Large intestine (tissue), 3 donors: Measurements from ENCODE around the gene OSM. TPM values are rescaled to one million over a fixed set of nuclear protein-coding genes. Genes with fewer than 3 reads are reported as not detected.
A peak's percentile ranks its signal among the peaks of the same experiment; 100 is the strongest.

Experiments
- DNase-seq, 2 donors: peaks; one replicate each; pipeline versions ENCODE4 v3.0.0 to v3.0.0-alpha.2; 2013
- H3K27ac ChIP-seq: one replicate; pipeline ENCODE4 v1.5.1; 2013; ENCODE audit warnings: low read length
- H3K27me3 ChIP-seq: 2 replicates; pipeline ENCODE4 v1.6.1; 2013; ENCODE audit warnings: low read length; ENCODE audit not compliant: control insufficient read depth, insufficient read depth
- H3K36me3 ChIP-seq: 2 replicates; pipeline ENCODE4 v1.6.1; 2013; ENCODE audit warnings: low read length; ENCODE audit not compliant: control insufficient read depth, insufficient read depth
- H3K4me1 ChIP-seq: one replicate; pipeline ENCODE4 v1.6.1; 2013; ENCODE audit warnings: low read length; ENCODE audit not compliant: control insufficient read depth, insufficient read depth
- H3K4me3 ChIP-seq: one replicate; pipeline ENCODE4 v1.5.1; 2013; ENCODE audit warnings: low read length
- H3K9me3 ChIP-seq: one replicate; pipeline ENCODE4 v1.6.1; 2013; ENCODE audit warnings: mild to moderate bottlenecking, low read depth, low read length, moderate library complexity; ENCODE audit not compliant: control insufficient read depth
- WGBS: methylation state at CpG from one replicate; pipeline ENCODE4 v1.1.5; 2013; ENCODE audit warnings: low lambda C conversion rate; ENCODE audit not compliant: insufficient coverage; 5-methylcytosine and 5-hydroxymethylcytosine counted together
- polyA plus RNA-seq: library from polyadenylated mRNA; unstranded; fragments of 120-200 nt; gene quantifications from one replicate; pipeline ENCODE4 v1.2.1, GENCODE V29; 2013

The OSM gene
- polyA plus RNA-seq, 1 donor, result 0.52 TPM

DNA sequence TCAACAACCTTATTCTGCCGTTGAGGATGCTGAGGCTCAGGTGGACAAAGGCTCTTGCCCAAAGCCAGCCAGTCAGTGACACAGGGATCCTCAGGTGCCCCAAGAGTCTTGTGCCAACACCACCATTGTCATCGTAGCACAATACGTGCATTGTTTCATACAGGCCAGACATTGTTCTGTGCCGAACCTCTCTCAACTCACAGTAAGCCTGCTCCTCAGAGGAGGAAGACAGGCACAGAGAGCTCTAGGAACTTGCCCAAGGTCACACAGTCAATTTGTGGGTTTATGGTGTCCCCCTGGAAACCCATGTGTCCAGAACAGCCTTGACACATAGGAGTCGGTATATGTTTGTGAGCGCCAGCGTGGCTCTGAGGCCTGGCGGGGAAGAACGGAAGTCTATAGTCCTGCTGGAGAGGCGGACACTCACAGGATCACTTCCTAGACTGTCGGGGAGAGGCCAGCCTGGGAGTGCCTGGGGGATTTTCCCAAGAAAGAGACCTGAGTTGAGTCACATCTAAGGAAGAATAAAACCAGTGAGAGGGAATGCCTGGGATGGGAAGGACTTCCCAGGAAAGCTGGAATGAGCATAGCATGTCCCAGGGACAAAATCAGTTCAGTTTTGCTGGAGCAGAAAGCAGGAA, 40.3 kb downstream of the OSM start:
- DNase-seq, result no peak
- Histone ChIP-seq H3K27me3 (peaks cover 4% of the 10 kb centered on the region), H3K4me1 (no peaks in the 10 kb centered on the region), H3K4me3 (no peak overlapping the region), H3K36me3 (no peaks in the 10 kb centered on the region), H3K27ac (no peak overlapping the region), H3K9me3 (no peaks in the 10 kb centered on the region)
- WGBS, result no CpG with 5 or more reads among the region's 11 CpGs

DNA sequence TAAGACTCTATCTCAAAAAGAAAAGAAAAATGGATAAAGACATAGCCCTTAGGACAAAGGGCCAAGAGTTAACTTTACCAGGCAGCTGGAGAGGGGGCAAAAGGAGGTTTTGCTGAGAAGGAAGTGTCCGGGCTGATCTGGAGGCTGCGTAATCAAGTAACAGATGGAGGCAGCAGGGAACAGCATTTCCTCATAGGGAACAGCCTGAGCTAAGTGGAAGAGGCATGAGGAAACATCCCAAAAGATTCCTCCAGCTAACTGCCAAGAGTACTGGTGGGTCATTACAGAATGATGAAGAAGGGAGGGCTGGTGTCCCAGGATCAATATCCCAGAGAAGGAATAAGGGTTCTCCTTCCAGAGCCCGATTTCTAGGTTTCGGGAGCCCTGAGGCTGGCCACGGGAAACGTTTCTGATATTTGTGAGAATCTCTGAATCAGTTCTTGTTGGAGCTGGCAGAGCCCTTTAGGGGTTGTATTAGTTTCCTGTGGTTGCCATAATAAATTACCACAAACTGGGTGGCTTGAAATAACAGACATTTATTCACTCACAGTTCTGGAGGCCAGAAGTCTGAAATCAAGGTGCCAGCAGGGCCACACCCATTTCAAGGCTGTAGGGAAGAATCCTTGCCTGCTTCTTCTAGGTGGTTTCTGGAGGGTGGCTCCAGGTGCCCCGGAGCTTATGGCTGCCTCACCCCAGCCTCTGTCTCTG, 41.3 kb downstream of the OSM start:
- no CpG with 5 or more reads among the region's 7 CpGs for WGBS
- Histone ChIP-seq H3K9me3 (no peaks in the 10 kb centered on the region), H3K4me1 (no peaks in the 10 kb centered on the region), H3K27ac (no peak overlapping the region), H3K4me3 (no peak overlapping the region), H3K27me3 (peaks cover 4% of the 10 kb centered on the region), H3K36me3 (no peaks in the 10 kb centered on the region)
- DNase-seq, result no peak

DNA sequence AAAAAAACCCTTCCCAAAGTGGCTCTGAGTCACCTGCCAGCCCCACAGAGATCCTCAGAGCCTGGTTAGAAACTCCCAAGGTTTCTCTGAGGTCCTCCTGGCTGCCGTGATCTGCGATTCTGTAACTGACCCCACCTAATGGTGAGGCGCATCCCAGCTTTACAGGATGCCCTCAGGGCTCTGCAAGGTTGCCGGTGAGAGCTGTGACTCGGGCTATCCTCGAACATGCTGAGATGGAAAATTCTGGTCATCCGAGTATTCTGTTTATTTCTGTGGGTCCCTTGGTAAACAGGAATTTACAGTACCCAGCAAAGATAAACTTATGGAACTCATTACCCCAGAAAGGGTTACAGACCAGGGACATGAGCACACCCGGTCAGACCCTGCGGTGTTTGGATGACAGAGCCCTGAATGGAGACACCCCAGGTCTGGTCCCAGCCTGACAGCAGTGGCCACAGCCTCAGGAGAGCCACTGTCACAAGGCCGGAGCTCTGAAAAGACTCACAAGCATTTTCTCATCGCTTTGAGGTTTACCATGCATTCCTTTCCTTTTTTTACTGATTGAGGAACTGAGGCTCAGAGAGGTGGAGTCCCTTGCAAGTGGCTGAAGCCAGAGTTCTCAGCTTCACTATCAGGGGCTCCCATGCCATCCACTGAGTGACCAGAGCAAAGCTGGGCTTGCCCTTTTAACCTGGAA, 42.3 kb downstream of the OSM start:
- no peaks in the 10 kb centered on the region for H3K9me3 ChIP-seq
- WGBS, result no CpG with 5 or more reads among the region's 11 CpGs
- no peaks in the 10 kb centered on the region for H3K4me1 ChIP-seq
- no peak overlapping the region for H3K4me3 ChIP-seq
- no peak for DNase-seq
- peaks cover 4% of the 10 kb centered on the region for H3K27me3 ChIP-seq
- no peaks in the 10 kb centered on the region for H3K36me3 ChIP-seq
- no peak overlapping the region for H3K27ac ChIP-seq

DNA sequence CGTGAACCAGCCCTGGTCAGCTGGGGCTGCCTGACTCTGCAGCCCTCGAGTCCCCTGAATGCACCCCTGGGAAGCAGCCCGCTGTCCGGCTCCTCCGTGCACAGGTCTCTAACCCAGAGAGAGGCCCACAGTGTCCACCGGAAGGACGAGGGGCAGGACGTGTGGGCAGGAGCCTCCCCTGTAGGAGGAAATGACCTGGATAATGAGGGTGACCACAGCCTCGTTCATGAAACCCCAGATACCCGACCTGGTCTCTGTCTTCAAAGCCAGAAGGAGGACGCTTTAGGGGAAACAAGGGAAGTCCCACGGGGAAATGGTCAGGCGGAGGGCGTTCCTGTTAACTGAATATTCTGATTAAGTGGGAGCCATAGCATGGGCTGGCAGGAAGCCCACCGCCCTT, 43.3 kb downstream of the OSM start:
- H3K36me3 ChIP-seq, result no peaks in the 10 kb centered on the region
- H3K9me3 ChIP-seq, result no peaks in the 10 kb centered on the region
- no peak overlapping the region for H3K27ac ChIP-seq
- H3K4me3 ChIP-seq, result no peak overlapping the region
- DNase-seq, result no peak
- no CpG with 5 or more reads among the region's 15 CpGs for WGBS
- H3K27me3 ChIP-seq, result peaks cover 4% of the 10 kb centered on the region
- peaks cover 5% of the 10 kb centered on the region for H3K4me1 ChIP-seq

DNA sequence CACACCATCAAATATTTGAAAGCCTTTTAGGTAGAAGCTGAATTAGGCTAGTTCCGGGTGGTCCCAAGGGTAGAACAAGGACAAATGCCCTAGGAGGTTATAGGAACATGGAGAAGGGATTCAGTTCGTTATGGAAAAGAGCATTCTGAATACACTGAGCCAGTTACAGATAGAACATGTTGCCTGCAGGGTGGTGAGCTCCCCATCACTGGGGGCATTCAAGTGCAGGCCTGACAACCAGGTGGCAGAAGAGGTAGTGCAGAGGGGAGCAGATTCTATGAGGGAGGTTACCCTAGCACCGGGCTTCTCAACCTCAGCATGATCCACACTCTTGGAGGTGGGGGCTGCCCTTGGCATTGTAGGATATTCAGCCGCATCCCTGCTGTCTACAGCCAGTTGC, 44.3 kb downstream of the OSM start:
- H3K27ac ChIP-seq, result no peak overlapping the region
- DNase-seq, result no peak
- H3K9me3 ChIP-seq, result no peaks in the 10 kb centered on the region
- H3K36me3 ChIP-seq, result no peaks in the 10 kb centered on the region
- no peak overlapping the region for H3K4me3 ChIP-seq
- WGBS, result 100% methylated on average over 1 of the region's 4 CpGs
- peaks cover 4% of the 10 kb centered on the region for H3K27me3 ChIP-seq
- H3K4me1 ChIP-seq, result peaks cover 14% of the 10 kb centered on the region

DNA sequence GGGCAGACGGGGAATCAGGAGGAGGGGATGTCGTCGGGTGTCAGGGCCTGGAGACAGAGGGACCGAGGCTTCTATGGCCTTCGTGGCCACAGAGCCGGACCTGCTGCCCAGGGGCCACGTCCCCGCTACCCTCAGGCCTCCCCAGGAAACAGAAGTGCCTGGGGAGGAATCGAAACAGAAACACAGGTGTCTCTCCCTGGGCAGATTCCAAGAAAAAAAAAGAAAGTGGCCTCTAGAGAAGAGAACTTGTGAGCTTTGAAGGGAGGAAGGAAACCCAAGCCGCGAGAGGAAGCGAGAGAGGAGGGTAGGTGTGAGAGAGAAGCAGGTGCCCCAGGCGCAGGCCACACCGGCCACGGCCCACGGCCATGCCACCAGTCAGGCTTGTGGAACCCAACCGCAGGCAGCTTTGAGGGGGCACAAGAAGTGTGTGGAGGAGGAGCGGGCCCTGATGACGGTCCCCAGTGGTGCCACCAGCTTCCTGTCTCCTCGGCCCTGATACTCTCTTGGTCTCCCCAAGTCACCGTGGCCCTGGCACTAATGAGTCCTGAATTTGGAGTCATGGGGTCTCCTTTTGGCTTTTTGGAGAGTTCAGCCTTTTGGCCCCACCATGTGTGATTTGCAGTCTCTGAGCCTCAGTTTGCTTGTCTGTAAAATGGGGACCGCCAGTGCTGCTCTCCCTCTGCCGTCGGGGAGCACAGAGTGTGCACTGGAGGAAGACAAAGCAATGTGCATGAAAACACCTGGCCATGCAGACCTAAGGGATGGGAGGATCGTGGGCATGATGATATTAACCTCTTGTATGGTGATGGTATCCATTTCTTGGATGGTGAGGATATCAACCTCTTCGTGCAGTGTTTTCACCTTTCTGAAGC, 45.3 kb downstream of the OSM start:
- WGBS, result no CpG with 5 or more reads among the region's 26 CpGs
- H3K4me1 ChIP-seq, result peaks cover 20% of the 10 kb centered on the region
- H3K27ac ChIP-seq, result no peak overlapping the region
- no peak overlapping the region for H3K4me3 ChIP-seq
- H3K36me3 ChIP-seq, result no peaks in the 10 kb centered on the region
- DNase-seq, result no peak
- peaks cover 4% of the 10 kb centered on the region for H3K27me3 ChIP-seq
- H3K9me3 ChIP-seq, result no peaks in the 10 kb centered on the region

DNA sequence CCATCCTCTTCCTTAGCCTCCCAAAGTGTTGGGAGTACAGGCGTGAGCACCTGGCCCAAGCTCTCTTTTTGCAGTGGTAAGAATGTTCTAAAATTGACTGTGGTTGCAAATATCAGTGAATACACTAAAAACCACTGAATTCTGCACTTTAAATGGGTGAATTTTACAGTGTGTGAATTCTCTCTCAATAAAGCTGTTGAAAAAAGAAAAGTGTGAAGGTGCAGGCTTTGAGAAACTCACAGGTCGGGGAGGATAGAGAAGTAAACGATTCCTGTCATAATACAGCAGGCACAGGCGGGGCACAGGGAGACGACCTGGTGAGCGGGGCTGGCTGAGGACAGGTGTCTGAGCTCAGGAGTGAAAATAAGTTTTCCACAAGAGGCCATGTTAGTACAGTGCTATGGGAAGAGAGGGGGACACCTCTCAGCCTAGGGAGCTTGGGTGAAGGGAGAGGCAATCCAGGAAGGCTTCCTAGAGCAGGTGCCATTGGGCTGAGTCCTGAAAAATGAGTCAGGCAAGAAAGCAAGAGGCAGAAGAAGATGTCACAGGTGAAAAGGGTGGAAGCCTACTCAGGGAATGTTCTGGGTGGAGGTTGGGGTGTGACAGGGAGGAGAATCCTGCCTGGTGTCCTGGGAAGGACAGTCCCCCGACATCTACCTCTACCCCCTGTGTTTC, 46.2 kb downstream of the OSM start:
- Histone ChIP-seq H3K4me3 (no peak overlapping the region), H3K36me3 (no peaks in the 10 kb centered on the region), H3K4me1 (peaks cover 20% of the 10 kb centered on the region), H3K27ac (no peak overlapping the region), H3K9me3 (no peaks in the 10 kb centered on the region), H3K27me3 (peaks cover 4% of the 10 kb centered on the region)
- no CpG with 5 or more reads among the region's 7 CpGs for WGBS
- DNase-seq, result no peak

DNA sequence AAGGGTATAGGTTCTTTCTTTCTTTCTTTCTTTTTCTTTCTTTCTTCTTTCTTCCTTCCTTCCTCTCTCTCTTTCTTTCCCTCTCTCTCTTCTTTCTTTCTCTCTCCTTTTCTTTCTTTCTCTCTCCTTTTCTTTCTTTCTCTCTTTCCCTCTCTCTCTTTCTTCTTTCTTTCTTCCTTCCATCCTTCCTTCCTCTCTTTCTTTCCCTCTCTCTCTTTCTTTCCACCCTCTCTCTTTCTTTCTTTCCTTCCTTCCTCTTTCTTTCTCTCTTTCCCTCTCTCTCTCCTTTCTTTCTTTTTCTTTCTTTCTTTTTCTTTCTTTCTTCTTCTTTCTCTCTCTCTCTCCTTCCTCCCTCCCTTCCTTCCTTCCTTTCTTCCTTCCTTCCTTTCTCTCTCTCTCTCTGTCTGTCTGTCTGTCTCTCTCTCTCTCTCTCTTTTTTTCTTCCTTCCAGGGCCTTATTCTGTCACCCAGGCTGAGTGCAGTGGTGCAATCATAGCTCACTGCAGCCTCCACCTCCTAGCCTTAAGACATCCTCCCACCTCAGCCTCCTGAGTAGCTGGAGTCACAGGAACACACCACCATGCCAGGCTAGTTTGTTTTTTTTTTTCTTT, 46.9 kb downstream of the OSM start:
- Histone ChIP-seq H3K27me3 (no peaks in the 10 kb centered on the region), H3K36me3 (no peaks in the 10 kb centered on the region), H3K4me1 (peaks cover 20% of the 10 kb centered on the region), H3K9me3 (no peaks in the 10 kb centered on the region), H3K4me3 (no peak overlapping the region), H3K27ac (no peak overlapping the region)
- no peak for DNase-seq

DNA sequence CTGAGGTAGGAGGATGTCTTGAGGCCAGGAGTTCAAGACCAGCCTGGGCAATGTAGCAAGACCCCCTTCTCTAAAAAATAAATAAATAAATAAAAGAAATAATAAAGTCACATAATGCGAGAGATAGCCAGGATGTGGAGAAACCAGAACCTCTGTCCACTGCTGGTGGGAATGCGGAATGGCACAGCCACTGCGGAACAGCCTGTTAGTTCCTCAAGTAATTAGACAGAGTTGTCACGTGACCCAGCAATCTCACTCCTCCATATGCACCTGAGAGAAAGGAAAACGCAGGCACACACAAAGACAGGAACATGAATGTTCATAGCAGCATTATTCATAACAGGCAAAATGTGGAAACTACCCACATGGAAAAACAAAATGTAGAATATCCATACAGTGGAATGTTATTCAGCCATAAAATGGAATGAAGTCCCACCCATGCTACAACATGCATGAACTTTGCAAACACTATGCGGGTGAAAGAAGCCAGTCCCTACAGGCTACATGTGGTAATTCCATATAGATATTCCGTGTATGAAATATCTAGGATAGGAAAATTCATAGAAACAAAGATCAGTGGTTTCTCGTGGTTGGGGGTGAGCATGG, 47.5 kb downstream of the OSM start:
- no peaks in the 10 kb centered on the region for H3K36me3 ChIP-seq
- H3K4me3 ChIP-seq, result no peak overlapping the region
- no peaks in the 10 kb centered on the region for H3K9me3 ChIP-seq
- WGBS, result 76% methylated on average over 3 of the region's 8 CpGs
- peaks cover 20% of the 10 kb centered on the region for H3K4me1 ChIP-seq
- DNase-seq, result peak; percentile 54 to 63
- H3K27ac ChIP-seq, result peak overlapping the region; percentile 91
- H3K27me3 ChIP-seq, result no peaks in the 10 kb centered on the region
